Mesodermal cell (in vitro differentiated cells): ENCODE results near the gene PMVK.
A peak's percentile ranks its signal among the peaks of the same experiment; 100 is the strongest.

Experiments used
- H3K27ac ChIP-seq: 2 replicates; pipeline ENCODE4 v1.7.0; 2013; ENCODE audit warnings: mild to moderate bottlenecking, low read depth, low read length, moderate library complexity; ENCODE audit not compliant: severe bottlenecking
- H3K36me3 ChIP-seq: 2 replicates; pipeline ENCODE4 v1.7.1; 2013; ENCODE audit warnings: mild to moderate bottlenecking, low read length, moderate library complexity; ENCODE audit not compliant: control insufficient read depth, insufficient read depth
- H3K4me1 ChIP-seq: one replicate; pipeline ENCODE4 v1.7.1; 2013; ENCODE audit warnings: mild to moderate bottlenecking, low read length; ENCODE audit not compliant: insufficient read depth, control insufficient read depth, poor library complexity, severe bottlenecking
- H3K4me3 ChIP-seq: 2 replicates; pipeline ENCODE4 v1.7.0; 2013; ENCODE audit warnings: low read length, control low read depth, mild to moderate bottlenecking; ENCODE audit not compliant: insufficient read depth, poor library complexity, severe bottlenecking; ENCODE audit errors: extremely low read depth
- H3K9me3 ChIP-seq: 2 replicates; pipeline ENCODE4 v1.7.1; 2013; ENCODE audit warnings: mild to moderate bottlenecking, low read length, moderate library complexity; ENCODE audit not compliant: control insufficient read depth
- WGBS, 2 experiments: methylation state at CpG; one replicate each; pipeline ENCODE4 v1.1.5; 2013; ENCODE audit warnings: missing lambda C conversion rate in 2 of 2; ENCODE audit not compliant: insufficient coverage in 2 of 2; 5-methylcytosine and 5-hydroxymethylcytosine counted together

PMVK gene

GRCh38 chr1:154957091-154957657 is 20.7 kb upstream of the PMVK start:
- H3K9me3 ChIP-seq = no peaks in the 10 kb centered on the region
- peaks cover 37% of the 10 kb centered on the region for H3K4me1 ChIP-seq
- 59 to 80% methylated on average over 2 to 3 of the region's 9 CpGs for WGBS, 2 experiments
- H3K36me3 ChIP-seq = peaks cover 27% of the 10 kb centered on the region
- peak overlapping the region; percentile 51 for H3K27ac ChIP-seq
- no peak overlapping the region for H3K4me3 ChIP-seq

DNA sequence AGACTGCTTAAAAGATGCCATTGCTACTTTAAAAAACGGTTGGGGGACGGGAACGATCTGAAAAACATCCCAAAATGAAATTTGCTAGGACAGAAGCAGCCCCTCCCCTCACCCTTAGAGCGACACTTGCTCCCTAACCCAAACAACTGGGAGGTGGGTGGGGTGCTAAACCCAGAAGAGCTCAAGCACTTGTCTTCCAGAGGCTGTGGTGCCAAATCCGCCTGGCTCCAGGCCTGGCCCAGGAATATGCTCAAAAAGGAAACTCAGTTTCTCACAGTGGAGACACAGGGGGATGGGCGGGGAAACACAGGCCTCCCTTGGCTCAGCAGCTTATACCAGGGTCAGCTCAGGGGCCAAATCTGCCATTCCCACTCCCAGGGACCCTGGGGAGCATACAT is 20.0 kb upstream of the PMVK start:
- 10 to 21% methylated on average over 2 to 4 of the region's 6 CpGs for WGBS, 2 experiments
- Histone ChIP-seq H3K4me3 (peak overlapping the region; percentile 61), H3K27ac (peak overlapping the region; percentile 23), H3K9me3 (no peaks in the 10 kb centered on the region), H3K4me1 (peaks cover 37% of the 10 kb centered on the region), H3K36me3 (peaks cover 27% of the 10 kb centered on the region)

DNA sequence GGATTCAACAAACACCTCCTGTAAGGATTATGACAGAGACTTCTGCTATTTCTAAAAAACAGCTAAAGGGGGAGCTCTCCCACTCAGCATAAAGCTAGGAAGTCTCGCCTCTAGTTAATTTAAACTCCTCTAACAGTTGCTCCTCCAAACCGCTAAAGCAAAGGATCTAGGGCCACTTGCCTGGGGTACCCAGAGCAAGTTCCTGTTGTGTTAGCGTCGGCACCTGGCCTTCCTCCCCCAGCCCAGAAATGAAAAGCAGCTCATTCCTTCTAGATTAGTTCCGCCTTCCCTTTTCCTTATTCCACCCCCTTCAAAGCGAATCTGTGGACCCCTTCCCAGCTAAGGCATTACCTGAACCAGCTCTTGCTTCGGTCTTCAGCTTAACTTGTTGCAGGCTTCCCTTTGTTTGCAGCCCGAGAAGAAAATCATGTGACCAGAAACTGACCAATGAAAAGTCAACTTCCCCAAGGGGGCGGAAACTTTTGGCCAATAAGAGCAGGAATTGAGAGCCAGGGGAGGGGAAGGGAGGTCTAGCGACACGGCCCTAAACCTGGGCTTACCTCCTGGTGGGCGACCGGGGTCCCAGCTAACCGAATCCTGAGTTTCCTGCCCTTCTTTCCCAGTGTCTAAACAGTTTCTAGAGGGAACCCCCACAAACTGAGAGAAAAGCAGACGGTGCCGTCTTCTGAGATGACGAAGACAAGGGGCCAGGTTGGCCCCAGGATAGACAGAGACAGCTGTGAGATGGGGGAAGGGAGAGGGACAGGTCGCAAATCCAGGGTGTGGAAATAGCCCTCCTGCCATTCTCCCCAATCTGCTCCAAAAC is 19.4 kb upstream of the PMVK start, which contains the start of gene PBXIP1:
Gene PBXIP1, minus strand, starts transcription at position 382 of the 826 bp plus-strand sequence. CDS start 2,378 bp downstream, outside the sequence.
- H3K4me3 ChIP-seq = peak within 1 kb of the TSS; percentile 61
- peak within 1 kb of the TSS; percentile 98 for H3K27ac ChIP-seq
- no peaks in the 10 kb centered on the region for H3K9me3 ChIP-seq
- peaks cover 30% of the 10 kb centered on the region for H3K36me3 ChIP-seq
- 0% methylated on average over 11 to 14 of the region's 18 CpGs for WGBS, 2 experiments
- peaks cover 37% of the 10 kb centered on the region for H3K4me1 ChIP-seq

- WGBS, 2 experiments = 0 to 44% methylated on average over 2 to 3 of the region's 4 CpGs
- Histone ChIP-seq H3K27ac (peak overlapping the region; percentile 98), H3K4me3 (peak overlapping the region; percentile 61), H3K4me1 (peaks cover 30% of the 10 kb centered on the region), H3K36me3 (peaks cover 38% of the 10 kb centered on the region), H3K9me3 (no peaks in the 10 kb centered on the region)
Measured at GRCh38 chr1:154955039-154955717, 18.7 kb upstream of the PMVK start.

- WGBS, 2 experiments = 79 to 90% methylated on average over 2 of the region's 3 CpGs
- Histone ChIP-seq H3K27ac (no peak overlapping the region), H3K4me3 (no peak overlapping the region), H3K36me3 (peaks cover 35% of the 10 kb centered on the region), H3K4me1 (peaks cover 30% of the 10 kb centered on the region), H3K9me3 (no peaks in the 10 kb centered on the region)
Measured at GRCh38 chr1:154954541-154954940, 18.0 kb upstream of the PMVK start.

- H3K4me3 ChIP-seq = no peak overlapping the region
- peaks cover 25% of the 10 kb centered on the region for H3K36me3 ChIP-seq
- H3K9me3 ChIP-seq = no peaks in the 10 kb centered on the region
- WGBS, 2 experiments = 100% methylated on average over 2 of the region's 2 CpGs; no CpG with 5 or more reads in 1 of the 2 experiments
- H3K27ac ChIP-seq = no peak overlapping the region
- H3K4me1 ChIP-seq = peaks cover 30% of the 10 kb centered on the region
Measured at GRCh38 chr1:154953611-154954038, 17.1 kb upstream of the PMVK start.

DNA sequence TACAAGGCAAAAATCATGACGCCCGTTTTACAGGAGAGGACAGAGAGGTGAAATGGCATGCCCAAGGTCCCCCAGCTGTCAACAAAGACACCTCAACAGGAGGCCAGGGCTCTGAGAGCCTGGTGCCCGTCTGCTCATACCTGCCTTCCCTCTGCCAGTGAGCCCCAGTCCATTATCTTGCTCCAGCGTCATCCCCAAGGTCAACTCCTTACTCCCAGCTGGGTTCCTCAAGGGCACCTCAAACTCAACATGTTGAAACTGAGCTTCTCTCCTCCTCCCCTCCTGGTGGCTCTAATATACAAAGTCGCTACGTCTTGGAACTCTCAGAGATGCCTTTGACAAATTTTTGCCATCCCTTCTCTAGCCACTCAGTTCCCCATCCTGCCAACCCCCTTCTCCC is 16.1 kb upstream of the PMVK start:
- Histone ChIP-seq H3K9me3 (no peaks in the 10 kb centered on the region), H3K4me3 (no peak overlapping the region), H3K36me3 (peaks cover 24% of the 10 kb centered on the region), H3K27ac (no peak overlapping the region), H3K4me1 (peaks cover 30% of the 10 kb centered on the region)
- 92 to 93% methylated on average over 4 to 6 of the region's 6 CpGs for WGBS, 2 experiments

DNA sequence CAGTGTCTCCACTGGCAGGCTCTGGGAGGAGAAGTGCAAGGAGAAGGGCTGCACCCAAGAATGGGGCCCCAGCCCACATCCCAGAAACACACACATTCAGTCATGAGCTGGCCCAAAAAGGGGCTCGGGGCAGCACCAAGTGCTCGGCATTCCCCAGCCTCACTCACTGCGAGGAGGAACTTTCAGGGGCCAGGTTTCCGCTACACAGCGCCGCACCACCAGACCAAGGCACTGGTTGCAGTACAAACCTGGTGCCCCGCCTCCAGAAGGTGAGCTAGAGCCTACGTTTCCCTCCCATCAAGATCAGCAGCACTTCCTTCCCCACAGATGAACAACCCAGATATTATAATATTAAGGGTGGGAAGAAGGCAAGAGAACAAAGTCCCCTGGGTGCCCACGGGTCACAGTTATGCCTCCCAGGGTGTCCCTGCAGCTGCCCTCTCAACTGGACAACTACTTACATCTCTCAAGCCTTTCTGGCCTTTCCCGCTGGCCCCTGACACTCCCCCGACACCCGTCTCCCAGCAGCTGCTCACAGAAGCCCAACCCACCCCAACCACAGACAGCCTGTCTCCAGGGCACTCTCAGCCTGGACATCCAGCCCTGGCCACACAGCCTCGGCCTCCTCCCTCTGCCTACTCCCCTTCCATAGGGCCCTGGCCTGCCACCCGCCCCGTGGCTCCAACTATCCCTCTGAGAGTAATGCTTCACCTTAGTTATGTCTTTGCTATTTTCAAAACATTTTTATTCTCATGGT is 15.6 kb upstream of the PMVK start:
- Histone ChIP-seq H3K4me3 (no peak overlapping the region), H3K36me3 (peaks cover 27% of the 10 kb centered on the region), H3K27ac (no peak overlapping the region), H3K9me3 (no peaks in the 10 kb centered on the region), H3K4me1 (peaks cover 24% of the 10 kb centered on the region)
- 86 to 91% methylated on average over 10 to 14 of the region's 15 CpGs for WGBS, 2 experiments

GRCh38 chr1:154948079-154948478 is 11.6 kb upstream of the PMVK start:
- H3K4me1 ChIP-seq = no peaks in the 10 kb centered on the region
- 93 to 97% methylated on average over 6 to 11 of the region's 11 CpGs for WGBS, 2 experiments
- H3K9me3 ChIP-seq = no peaks in the 10 kb centered on the region
- peaks cover 45% of the 10 kb centered on the region for H3K36me3 ChIP-seq
- no peak overlapping the region for H3K27ac ChIP-seq
- no peak overlapping the region for H3K4me3 ChIP-seq
